HG02840 (cell line): ENCODE results near the gene WDR35.
A peak's percentile ranks its signal among the peaks of the same experiment; 100 is the strongest.

Source experiments
- ATAC-seq: cut with Tn5 transposase; IDR thresholded peaks from one replicate; pipeline ENCODE4 v1.9.1; 2021; ENCODE audit warnings: mild to moderate bottlenecking, moderate library complexity, moderate number of reproducible peaks; ENCODE audit not compliant: unreplicated experiment, low FRiP score

WDR35 gene

GRCh38 chr2:19989667-19990415 is at the start of gene WDR35:
Gene WDR35, minus strand, starts transcription at chr2:19990105. Its CDS starts 90 bp downstream, at chr2:19990015.
- peak; percentile 89 for ATAC-seq

DNA sequence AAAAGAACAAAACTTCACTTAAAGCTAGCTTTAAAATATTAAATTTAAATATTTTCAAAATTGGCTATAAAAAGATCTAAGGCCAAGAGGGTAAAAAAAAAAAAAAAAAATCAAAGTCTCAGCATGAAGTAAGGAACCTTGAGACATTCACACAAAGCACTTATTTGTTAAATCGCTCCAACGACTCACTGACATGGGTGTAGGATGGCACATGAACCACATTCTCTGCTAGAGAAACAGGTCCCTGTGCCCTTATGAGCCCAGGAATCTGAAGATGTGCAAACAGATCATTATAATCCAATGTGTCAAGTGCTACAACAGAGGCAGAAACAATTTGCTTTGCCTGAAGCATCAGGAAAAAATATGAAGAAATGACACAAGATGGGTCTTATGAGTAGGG is 47.8 kb upstream of the WDR35 start:
- ATAC-seq = no peak

DNA sequence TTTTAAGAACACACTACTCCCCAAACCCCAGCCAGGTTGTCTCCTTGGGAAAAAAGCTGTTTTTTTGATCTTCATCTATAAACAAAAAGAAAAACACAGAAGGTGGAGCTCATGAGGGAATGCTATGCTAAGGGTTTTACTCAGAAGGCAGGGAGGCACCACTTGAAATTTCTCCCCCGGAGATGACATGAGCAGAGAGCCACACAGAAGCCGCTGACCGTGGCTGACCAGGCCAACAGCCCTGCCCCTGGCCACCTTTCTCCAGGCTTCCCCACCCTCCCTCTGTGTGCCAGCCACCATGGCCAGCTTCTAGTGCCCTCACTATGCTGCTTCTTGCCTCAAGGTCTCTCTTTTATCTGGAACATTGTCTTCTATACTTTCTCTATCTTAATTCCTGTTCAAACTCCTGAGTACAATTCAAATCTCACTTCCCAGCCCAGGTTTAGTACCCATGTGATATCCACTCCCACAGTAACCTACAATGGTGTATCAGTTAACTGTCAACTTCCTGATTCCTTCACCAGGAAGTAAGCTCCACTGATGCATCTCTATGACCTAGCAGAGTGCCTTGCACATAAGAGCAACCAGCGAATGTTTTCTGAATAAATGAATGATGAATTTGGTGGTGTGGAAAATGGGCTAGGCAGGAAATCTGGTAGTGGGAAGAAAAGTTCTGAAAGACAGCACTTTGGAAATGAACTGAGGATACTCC is 46.2 kb upstream of the WDR35 start:
- ATAC-seq = no peak

GRCh38 chr2:20034821-20035220 is 44.9 kb upstream of the WDR35 start:
- ATAC-seq = no peak

GRCh38 chr2:20034218-20034617 is 44.3 kb upstream of the WDR35 start:
- ATAC-seq = no peak

DNA sequence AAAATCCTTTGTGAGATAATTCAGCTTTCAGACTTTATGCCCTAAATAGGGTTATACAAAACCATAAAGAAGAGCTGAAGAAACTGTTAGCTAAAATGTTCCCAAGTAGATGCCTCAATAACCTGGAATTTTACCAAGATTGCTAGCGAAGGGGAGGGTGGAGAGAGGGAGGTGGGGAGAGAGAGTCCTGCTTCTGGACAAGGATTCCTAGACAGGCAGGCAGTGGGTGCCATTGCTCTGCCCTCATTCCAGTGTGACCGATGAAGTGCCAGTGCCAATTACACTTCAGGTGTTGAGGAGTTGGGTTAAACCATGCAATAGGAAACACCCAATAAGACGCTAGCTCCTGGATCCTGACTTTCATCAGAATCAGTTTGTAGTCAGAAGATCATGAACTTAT is 43.4 kb upstream of the WDR35 start:
- ATAC-seq = no peak

DNA sequence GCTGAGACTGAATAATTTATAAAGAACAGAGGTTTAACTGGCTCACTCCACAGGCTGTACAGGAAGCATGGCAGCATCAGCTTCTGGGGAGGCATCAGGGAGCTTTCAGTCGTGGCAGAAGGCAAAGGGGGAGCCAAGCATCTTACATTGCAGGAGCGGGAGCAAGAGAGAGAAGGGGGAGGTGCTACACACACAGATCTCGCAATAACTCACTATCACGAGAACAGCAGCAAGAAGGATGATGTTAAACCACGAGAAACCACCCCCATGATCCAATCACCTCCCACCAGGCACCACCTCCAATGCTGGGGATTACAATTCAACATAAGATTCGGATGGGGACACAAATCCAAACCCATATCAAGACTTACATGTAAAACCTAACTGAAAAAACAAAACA is 40.3 kb upstream of the WDR35 start:
- no peak for ATAC-seq

DNA sequence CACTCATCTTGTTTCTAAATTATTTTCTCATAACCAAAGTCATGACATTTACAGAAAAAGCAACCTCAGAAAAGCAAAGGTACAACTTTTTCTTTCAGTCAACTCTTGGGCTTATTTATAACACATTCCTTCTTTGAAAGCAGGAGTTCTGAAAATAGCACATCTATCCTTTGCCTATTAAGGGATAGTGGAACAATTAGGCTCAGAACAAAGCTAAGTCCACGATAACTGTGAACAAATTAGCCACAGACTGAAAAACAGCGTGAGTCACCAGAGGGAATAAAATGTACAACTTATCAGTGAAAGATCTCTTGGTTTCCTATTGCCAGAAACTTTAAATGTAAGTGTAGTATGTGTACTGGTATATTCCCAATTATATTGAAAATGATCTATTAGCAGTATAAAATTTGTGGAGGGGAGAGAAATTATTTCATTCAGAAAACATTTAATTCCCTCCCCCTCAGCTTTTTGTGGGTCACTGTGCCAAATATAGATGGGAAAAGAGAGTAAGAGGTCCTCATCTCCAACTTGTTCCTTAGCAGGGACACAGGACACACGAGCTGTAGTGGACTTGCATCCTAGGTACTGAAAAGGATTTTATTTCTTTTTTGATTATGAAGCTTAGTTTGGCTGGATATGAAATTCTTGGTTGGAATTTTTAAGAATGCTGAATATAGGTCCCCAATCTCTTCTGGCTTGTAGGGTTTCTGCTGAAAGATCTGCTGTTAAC is 38.0 kb upstream of the WDR35 start:
- ATAC-seq = no peak

GRCh38 chr2:20027260-20027677 is 37.4 kb upstream of the WDR35 start:
- ATAC-seq = no peak

- ATAC-seq = no peak
Measured at GRCh38 chr2:20025065-20025786, 35.3 kb upstream of the WDR35 start.

- ATAC-seq = no peak
Measured at GRCh38 chr2:20023688-20024087, 33.8 kb upstream of the WDR35 start.

DNA sequence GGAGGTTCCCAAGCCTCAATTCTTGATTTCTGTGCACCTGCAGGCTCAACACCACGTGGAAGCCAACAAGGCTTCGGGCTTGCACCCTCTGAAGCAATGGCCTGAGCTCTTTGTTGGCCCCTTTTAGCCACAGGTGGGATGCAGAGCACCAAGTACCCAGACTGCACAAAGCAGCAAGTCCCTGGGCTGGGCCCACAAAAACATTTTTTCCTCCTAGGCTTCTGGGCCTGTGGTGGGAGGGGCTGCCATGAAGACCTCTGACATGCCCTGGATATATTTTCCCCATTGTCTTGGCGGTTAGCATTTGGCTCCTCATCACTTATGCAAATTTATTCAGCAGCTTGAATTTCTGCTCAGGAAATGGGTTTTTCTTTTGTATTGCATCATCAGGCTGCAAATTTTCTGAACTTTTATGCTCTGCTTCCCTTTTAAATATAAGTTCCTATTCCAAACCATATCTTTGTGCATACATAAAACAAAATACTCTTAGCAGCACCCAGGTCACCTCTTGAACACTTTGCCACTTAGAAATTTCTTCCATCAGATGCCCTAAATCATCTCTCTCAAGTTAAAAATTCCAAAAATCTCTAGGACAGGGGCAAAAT is 31.6 kb upstream of the WDR35 start:
- no peak for ATAC-seq

DNA sequence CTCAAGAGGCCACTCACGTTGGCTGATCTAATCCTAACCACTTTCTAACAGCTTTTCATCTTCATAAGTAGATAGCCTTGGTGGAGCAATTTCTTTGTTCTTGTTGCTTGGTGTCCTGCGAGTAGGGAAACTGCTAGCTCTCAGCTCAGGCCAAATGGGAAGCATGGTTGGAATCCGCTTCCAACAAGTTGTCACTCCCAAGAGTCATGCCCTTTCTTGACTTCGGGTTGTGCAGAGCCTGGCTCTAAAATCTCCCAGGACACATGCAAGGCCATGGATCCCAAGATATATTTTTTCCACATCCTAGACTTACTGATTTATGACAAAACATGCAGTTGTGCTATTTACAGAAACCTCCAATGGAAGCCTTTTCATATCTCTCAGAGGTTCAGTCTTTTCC is 29.8 kb upstream of the WDR35 start:
- ATAC-seq = no peak

DNA sequence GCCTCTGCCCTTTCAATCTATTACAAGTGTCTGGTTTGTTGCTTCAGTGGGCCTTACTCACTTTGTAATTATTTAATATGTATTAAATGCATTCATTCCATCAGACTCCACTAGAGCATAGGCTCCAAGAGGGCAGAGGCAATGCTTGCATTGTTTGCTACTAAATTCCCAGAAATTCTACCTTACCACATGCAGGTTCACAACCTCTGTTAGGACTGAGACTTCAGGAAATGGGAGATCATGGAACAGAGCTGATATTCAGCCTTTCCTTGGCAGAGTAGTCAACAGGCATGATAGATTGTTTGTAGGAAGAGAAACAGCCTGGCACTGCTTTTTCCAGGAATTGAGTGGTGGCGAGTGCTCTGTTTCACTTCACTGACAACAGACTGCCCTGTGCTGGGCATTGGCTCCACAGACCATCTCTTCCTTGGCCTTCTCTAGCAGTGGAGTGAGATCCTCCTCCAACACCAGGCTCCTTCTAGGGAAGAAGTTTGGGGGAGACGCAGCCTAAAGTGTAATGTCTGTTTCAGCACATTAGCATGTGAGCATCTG is 28.8 kb upstream of the WDR35 start:
- no peak for ATAC-seq

- ATAC-seq = no peak
Measured at GRCh38 chr2:20016346-20016745, 26.4 kb upstream of the WDR35 start.

DNA sequence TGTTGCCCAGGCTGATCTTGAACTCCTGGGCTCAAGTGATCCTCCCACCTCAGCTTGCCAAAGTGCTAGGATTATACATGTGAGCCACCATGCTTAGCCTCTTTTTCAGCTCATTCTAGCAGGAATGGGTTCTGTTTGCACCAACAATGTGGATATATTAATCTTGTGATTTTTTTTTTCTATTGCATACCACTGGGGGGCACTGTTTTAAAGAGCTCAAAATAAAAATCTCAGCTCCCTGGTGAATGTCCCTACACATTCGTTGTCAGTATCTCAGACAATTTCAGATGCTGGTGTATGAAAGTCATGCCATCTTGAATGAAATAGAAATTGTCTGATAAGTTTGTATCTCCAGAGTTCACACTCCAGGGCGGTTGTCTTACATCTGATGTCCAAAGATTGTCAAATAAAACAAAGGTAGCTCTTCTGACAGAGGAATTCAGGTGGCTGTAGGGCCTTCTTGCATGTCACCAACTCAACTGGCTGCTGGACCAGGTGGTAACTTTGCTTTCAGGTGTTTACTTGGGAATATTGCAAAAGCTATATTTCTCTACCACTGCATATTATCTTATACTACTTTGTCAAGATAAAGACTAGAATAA is 25.7 kb upstream of the WDR35 start:
- ATAC-seq = no peak

- no peak for ATAC-seq
Measured at GRCh38 chr2:20013126-20013849, 23.4 kb upstream of the WDR35 start.

DNA sequence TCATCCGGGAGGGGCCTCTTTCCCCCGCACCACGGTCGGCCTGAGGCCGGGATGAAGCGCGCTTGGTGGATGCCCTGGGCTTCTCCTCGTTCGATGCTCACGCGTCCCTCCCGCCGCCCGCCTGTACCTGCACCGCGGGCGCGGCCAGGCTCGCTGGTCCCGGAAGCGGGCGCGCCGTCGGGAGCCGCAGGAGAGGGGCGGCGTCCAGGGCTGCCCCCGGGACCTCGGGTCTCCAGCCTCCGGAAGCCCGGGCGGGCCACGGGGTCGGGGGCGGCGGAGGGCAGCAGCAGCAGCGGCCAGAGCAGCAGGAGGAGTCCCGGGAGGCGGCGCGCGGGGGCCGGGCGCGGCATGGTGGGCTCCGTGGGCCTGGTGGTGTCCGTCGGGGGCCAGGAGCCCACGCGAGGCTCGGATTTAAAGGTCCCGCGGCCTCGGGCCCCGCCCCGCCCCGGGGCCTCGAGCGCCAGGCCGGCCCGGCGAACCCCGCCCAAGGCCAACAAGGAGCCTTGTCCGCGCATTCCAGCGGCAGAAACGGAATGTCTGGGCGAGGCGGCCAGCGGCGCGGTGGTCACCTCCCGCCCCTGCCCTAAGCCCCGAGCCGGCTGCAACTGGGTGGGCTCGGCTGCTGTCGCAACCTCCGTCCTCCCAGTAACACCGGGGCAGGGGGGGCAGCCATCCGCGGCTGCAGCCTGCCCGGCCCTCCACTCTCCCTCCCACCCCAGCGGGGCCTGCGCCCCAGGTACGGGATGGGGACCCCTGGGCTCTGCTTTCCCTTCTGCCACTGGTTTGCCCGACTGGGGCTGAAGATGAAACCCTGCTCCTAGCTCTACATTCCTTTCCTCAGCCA is 22.6 kb upstream of the WDR35 start, which contains the start of gene MATN3:
Gene MATN3 (minus strand): TSS at position 387 of the 844 bp plus-strand sequence. CDS start 37 bp downstream, at position 350.
- no peak for ATAC-seq
